LNCAP (cell line): ENCODE measurements around the gene TRIO.

Experiments
- CTCF ChIP-seq: fragments of 450-650 bp; IDR thresholded peaks from 2 replicates; pipeline ENCODE4 v1.5.1; 2017; ENCODE audit warnings: mild to moderate bottlenecking

Gene TRIO

GRCh38 chr5:14135621-14136020 lies 7.5 kb upstream of the TRIO start:
- no peak for TF ChIP-seq CTCF

GRCh38 chr5:14136228-14136627 lies 6.9 kb upstream of the TRIO start:
- TF ChIP-seq CTCF: no peak

- TF ChIP-seq CTCF: no peak
Measured at GRCh38 chr5:14138608-14139540, 4.3 kb upstream of the TRIO start.

- TF ChIP-seq CTCF: no peak
Measured at GRCh38 chr5:14141764-14142163, 1.4 kb upstream of the TRIO start.

- no peak for TF ChIP-seq CTCF
Measured at GRCh38 chr5:14142202-14142826, 828 bp upstream of the TRIO start.

GRCh38 chr5:14143546-14143840 lies 351 bp downstream of the TRIO start:
- no peak for TF ChIP-seq CTCF

GRCh38 chr5:14143841-14144585 lies 871 bp downstream of the TRIO start:
- TF ChIP-seq CTCF: no peak
